GM19463 (cell line): Measurements from ENCODE around the gene RER1.

Experiments
- ATAC-seq: cut with Tn5 transposase; IDR thresholded peaks from one replicate; pipeline ENCODE4 v1.9.1; 2021; ENCODE audit warnings: mild to moderate bottlenecking, moderate library complexity; ENCODE audit not compliant: unreplicated experiment

The RER1 gene

GRCh38 chr1:2391041-2391930, at the start of gene RER1, which contains the start of gene MORN1:
RER1 (plus strand) TSS chr1:2391841; CDS start chr1:2395791, 3,950 bp downstream.
MORN1 (minus strand) TSS chr1:2391554; CDS start chr1:2391533, 21 bp downstream.
- ATAC-seq, result peak; percentile 92

GRCh38 chr1:2342384-2343022, 49.1 kb upstream of the RER1 start:
- no peak for ATAC-seq

GRCh38 chr1:2343023-2343935, 48.4 kb upstream of the RER1 start:
- ATAC-seq, result no peak

DNA sequence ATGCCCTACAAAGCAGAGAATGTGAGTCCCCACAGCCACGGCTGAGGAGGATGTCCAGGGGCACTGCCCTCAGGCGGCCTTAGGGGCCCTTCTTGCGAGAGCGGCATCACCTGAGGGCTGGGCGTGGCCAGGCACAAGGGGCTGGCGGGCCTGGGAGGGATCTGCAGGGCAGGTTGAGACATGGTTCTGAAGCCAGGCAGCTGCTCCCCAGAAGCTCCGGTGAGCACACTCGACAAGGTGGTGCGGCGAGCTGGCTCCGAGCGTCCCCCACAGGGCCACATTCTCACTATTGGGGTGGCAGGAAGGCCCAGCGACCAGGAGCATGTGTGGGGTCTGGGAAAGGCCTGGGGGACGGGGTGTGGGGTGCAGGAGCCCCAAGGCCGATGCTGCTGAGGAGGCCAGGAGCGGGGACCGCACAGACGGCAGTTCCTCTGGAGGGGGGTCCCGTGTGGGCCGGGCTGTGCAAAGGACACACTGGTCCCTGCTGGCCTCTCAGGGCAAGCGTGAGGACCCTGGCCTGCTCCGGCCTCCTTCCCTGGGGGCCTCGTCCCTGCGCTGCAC, 47.4 kb upstream of the RER1 start:
- ATAC-seq, result no peak

- no peak for ATAC-seq
Measured at GRCh38 chr1:2344744-2345296, 46.8 kb upstream of the RER1 start.

DNA sequence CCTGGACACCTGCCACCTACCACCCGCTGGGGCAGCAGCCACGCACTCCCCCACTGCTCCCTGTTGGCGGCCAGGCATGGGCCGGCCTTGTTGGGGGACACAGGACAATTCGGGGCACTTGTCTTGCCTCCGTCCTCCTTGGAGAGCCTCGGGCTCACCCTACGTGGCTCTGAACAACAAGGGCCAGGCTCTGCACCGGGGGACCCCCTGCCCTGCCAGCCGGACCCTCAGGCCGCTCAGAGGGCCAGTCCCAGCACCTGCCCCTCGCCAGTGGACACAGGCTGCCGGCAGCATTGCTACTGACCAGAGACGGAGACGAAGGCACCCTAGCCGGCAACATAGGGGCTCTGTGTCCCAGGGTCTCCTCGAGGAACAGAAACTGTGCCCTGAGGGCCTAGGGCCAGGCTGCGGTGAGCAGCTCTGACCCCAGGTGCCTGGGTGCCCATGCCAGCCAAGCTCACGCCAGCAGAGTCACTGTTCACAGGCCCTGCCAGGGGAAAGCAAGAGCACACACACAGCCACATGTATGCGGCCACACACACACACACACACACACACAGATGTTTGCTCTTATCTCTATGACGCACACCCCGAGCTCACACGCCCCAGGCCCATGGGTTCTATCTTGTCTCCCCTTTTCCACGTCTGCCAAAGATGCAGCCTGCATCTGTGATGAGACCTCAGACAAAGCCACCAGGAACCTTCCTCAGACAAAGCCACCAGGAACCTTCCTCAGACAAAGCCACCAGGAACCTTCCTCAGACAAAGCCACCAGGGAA, 46.2 kb upstream of the RER1 start:
- no peak for ATAC-seq

DNA sequence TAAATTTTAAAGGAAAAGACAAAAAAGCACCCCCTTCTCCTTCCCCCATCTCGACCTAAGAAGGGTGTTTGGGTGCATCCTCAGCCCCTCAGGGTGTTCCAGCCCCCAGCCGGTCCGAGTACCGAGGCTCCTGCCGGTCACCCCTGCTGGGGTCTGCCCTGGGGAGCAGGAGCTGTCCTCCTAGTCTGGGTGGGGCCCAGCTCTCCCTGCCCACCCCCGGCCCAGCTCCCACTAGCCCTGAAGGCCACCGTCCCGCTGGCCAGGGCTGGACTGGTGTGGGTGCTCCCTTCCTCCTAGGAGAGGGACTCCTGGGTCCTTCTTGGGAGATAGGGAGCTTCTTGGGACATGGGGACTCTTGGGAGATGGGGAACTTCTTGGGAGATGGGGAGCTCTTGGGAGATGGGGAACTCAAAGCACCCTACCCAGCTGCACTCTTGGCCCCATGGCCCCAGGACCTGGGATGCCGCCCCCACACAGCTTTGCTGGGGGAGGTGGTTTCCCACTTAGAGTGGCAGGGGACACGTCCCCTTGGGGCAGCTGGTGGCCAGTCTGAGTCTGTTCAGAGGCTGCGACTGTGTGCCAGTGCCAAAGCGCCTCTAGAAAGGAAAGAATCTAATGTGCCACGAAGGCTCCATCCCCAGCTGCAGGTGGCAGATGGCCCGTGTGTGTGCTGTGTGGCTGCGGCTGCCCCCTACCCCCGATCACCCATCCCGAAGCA, 44.8 kb upstream of the RER1 start:
- ATAC-seq, result no peak

DNA sequence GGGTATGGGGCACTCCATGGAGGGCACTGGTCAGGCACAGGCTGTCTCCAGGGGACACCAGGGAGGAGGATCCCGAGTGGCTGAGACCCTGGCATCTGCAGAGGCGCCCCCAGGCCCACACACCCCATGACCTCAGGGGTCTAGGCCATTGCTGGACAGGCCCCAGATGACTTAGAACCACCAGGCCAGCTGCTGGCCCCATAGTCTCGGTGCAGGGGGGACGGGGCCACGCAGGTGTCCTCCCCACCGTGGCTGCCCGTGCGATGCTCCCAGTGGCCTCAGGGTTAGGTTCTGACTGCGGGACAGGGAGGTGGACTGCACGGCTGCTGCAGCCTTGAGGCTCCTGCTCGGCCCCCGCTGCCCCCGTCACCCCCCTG, 44.2 kb upstream of the RER1 start:
- no peak for ATAC-seq

GRCh38 chr1:2347896-2348295, 43.7 kb upstream of the RER1 start:
- no peak for ATAC-seq

GRCh38 chr1:2348346-2349325, 43.0 kb upstream of the RER1 start:
- no peak for ATAC-seq

DNA sequence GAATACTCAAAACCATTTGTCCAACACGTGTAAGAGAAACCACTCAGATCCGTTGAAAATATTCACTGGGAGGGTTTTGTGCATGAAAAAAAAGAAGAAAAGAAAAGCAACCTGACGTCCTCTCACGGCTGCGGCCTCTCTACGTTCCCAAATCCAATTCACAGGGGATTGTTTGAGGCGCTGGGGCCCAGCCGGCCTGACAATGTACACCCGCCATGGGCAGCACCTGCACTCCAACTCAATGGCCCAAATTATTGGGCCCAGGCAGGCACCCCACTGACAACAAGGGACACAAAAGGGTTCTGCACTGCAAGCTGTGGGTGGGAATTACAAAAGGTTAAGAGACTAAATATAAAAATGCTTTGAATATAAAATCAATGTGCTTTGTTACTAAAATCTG, 41.8 kb upstream of the RER1 start:
- no peak for ATAC-seq

GRCh38 chr1:2350501-2350900, 41.1 kb upstream of the RER1 start:
- ATAC-seq, result no peak

GRCh38 chr1:2350911-2351655, 40.6 kb upstream of the RER1 start:
- no peak for ATAC-seq

DNA sequence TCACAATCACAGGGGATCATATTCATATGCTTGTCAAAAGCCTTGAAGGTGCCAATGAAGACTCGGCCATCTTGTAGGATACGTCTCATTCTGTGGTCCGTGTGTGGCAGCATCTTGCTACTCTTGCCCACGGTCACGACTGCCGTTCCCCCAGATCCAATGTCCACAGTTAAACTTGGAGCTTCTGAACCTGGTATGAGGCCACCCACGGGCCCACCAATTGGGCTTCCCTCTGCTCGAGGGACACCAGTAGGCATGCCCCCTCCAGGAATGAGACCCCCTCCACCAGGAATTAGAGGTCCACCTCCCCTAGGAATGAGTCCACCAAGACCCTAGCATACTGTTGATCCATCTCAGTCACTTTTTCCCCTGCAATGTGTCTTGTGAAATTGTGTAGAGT, 39.9 kb upstream of the RER1 start:
- ATAC-seq, result no peak

GRCh38 chr1:2352341-2352896, 39.2 kb upstream of the RER1 start:
- ATAC-seq, result no peak

- no peak for ATAC-seq
Measured at GRCh38 chr1:2352897-2353550, 38.6 kb upstream of the RER1 start.
